CD14-positive monocyte (primary cell): Measurements from ENCODE around the gene ZNF367. TPM values are rescaled to one million over a fixed set of nuclear protein-coding genes. Genes with fewer than 3 reads are reported as not detected.
A peak's percentile ranks its signal among the peaks of the same experiment; 100 is the strongest.
"Not testable (repeated sequence)": the region's sequence is repeated elsewhere in the genome, so short reads cannot be mapped to it uniquely, and the experiment has no call there.

Source experiments
- DNase-seq, 3 donors: peaks; one replicate each; pipeline ENCODE4 v3.0.0-alpha.2; 2011 to 2022
- H2AFZ ChIP-seq: 2 replicates; pipeline ENCODE4 v1.6.0; 2012; ENCODE audit warnings: mild to moderate bottlenecking, low read depth, low read length, inconsistent platforms; ENCODE audit not compliant: insufficient read depth, poor library complexity, severe bottlenecking
- H3K27ac ChIP-seq, 2 donors: 1 replicate in 1 of 2; 2 replicates in 1 of 2; pipeline ENCODE4 v1.5.1; 2012 to 2013; ENCODE audit warnings: low read length in 2 of 2, control low read depth in 1 of 2, inconsistent platforms in 1 of 2, low read depth in 1 of 2, mild to moderate bottlenecking in 1 of 2
- H3K27me3 ChIP-seq, 2 donors: one replicate each; pipeline versions ENCODE4 v1.6.0 to v1.6.1; 2011 to 2013; ENCODE audit warnings: low read length in 2 of 2; ENCODE audit not compliant: control insufficient read depth in 2 of 2, insufficient read depth in 2 of 2
- H3K36me3 ChIP-seq, 2 donors: replicated peaks in 1 of 2; 1 replicate in 1 of 2; 2 replicates in 1 of 2; pipeline versions ENCODE4 v1.5.1 to v1.6.1; 2012 to 2013; ENCODE audit warnings: low read length in 2 of 2, control low read depth in 1 of 2, inconsistent platforms in 1 of 2, mild to moderate bottlenecking in 1 of 2; ENCODE audit not compliant: insufficient read depth in 2 of 2, control insufficient read depth in 1 of 2
- H3K4me1 ChIP-seq, 2 donors: 1 replicate in 1 of 2; 2 replicates in 1 of 2; pipeline versions ENCODE4 v1.5.1 to v1.6.1; 2012 to 2013; ENCODE audit warnings: low read length in 2 of 2, control low read depth in 1 of 2, inconsistent platforms in 1 of 2, mild to moderate bottlenecking in 1 of 2, moderate library complexity in 1 of 2; ENCODE audit not compliant: insufficient read depth in 2 of 2, control insufficient read depth in 1 of 2
- H3K4me2 ChIP-seq: replicated peaks from 2 replicates; pipeline ENCODE3; 2012; ENCODE audit warnings: low read length, moderate library complexity, mild to moderate bottlenecking; ENCODE audit not compliant: poor library complexity, severe bottlenecking; ENCODE audit errors: extremely low read depth
- H3K4me3 ChIP-seq, 3 experiments: fragments of 200-600 bp in 1 of 3; sonication (generic) in 1 of 3; replicated peaks in 1 of 3; 1 replicate in 2 of 3; 2 replicates in 1 of 3; pipeline ENCODE4 v1.5.1; 2011 to 2013; ENCODE audit warnings: low read length in 3 of 3, mild to moderate bottlenecking in 3 of 3, control low read depth in 2 of 3, low read depth in 2 of 3, inconsistent platforms in 1 of 3, moderate library complexity in 1 of 3
- H3K79me2 ChIP-seq: 2 replicates; pipeline ENCODE4 v1.6.0; 2012; ENCODE audit warnings: mild to moderate bottlenecking, control low read depth, inconsistent platforms, low read length, moderate library complexity; ENCODE audit not compliant: insufficient read depth
- H3K9ac ChIP-seq: 2 replicates; pipeline ENCODE4 v1.6.0; 2017; ENCODE audit warnings: low read length, mild to moderate bottlenecking; ENCODE audit not compliant: insufficient read depth, poor library complexity, severe bottlenecking
- H3K9me3 ChIP-seq, 2 donors: replicated peaks in 1 of 2; 1 replicate in 1 of 2; 2 replicates in 1 of 2; pipeline versions ENCODE4 v1.5.1 to v1.6.1; 2012 to 2013; ENCODE audit warnings: low read length in 2 of 2, control low read depth in 1 of 2; ENCODE audit not compliant: control insufficient read depth in 1 of 2, insufficient read depth in 1 of 2
- H4K20me1 ChIP-seq: 2 replicates; pipeline ENCODE4 v1.6.0; 2012; ENCODE audit warnings: mild to moderate bottlenecking, low read length, control low read depth, moderate library complexity; ENCODE audit not compliant: insufficient read depth
- H3K27ac Mint-ChIP-seq, 7 donors: one replicate each; pipeline ENCODE4 v1.8.0; 2020; ENCODE audit warnings: mild to moderate bottlenecking in 7 of 7, mixed read lengths in 7 of 7, moderate library complexity in 6 of 7, inconsistent platforms in 2 of 7
- H3K27me3 Mint-ChIP-seq, 3 donors: one replicate each; pipeline ENCODE4 v1.8.0; 2021 to 2022; ENCODE audit warnings: low read depth in 3 of 3, mild to moderate bottlenecking in 3 of 3, mixed read lengths in 3 of 3, moderate library complexity in 3 of 3, inconsistent platforms in 1 of 3
- H3K36me3 Mint-ChIP-seq, 2 donors: one replicate each; pipeline ENCODE4 v1.8.0; 2020; ENCODE audit warnings: mixed read lengths in 2 of 2, inconsistent platforms in 1 of 2, mild to moderate bottlenecking in 1 of 2
- H3K4me1 Mint-ChIP-seq: one replicate; pipeline ENCODE4 v1.8.0; 2020; ENCODE audit warnings: mild to moderate bottlenecking, mixed read lengths
- H3K4me3 Mint-ChIP-seq, 2 donors: one replicate each; pipeline ENCODE4 v1.8.0; 2020; ENCODE audit warnings: mild to moderate bottlenecking in 2 of 2, mixed read lengths in 2 of 2, moderate library complexity in 1 of 2
- H3K9me3 Mint-ChIP-seq, 7 donors: one replicate each; pipeline ENCODE4 v1.8.0; 2020 to 2022; ENCODE audit warnings: mixed read lengths in 7 of 7, mild to moderate bottlenecking in 6 of 7, moderate library complexity in 6 of 7, inconsistent platforms in 2 of 7
- CTCF ChIP-seq: fragments of 200-600 bp; IDR thresholded peaks from one replicate; pipeline ENCODE4 v1.8.0; 2022; ENCODE audit warnings: antibody characterized with exemption, mild to moderate bottlenecking
- WGBS: methylation state at CpG from one replicate; pipeline ENCODE4 v1.1.5; 2013; ENCODE audit warnings: missing lambda C conversion rate; ENCODE audit not compliant: insufficient coverage; 5-methylcytosine and 5-hydroxymethylcytosine counted together
- intact Hi-C, 2 donors: fragments of 100-400 bp; cut with micrococcal nuclease; formaldehyde crosslinking; loops; one replicate each; pipeline versions ENCODE4 v1.15.0 to v1.15.1; 2023
- polyA plus RNA-seq, 3 donors: library from polyadenylated mRNA; depleted of rRNA in 1 of 3; unstranded in 2 of 3; stranded (reverse) in 1 of 3; fragments of 300-500 nt in 2 of 3; fragments of >200 nt in 1 of 3; fragmentation: Illumina TruSeq in 2 of 3; gene quantifications; 1 replicate in 2 of 3; 2 replicates in 1 of 3; pipeline ENCODE4 v1.2.3, GENCODE V29; 2012 to 2021

Gene ZNF367
- polyA plus RNA-seq, 3 donors = 0.08 to 0.21 TPM; not detected in 1

DNA sequence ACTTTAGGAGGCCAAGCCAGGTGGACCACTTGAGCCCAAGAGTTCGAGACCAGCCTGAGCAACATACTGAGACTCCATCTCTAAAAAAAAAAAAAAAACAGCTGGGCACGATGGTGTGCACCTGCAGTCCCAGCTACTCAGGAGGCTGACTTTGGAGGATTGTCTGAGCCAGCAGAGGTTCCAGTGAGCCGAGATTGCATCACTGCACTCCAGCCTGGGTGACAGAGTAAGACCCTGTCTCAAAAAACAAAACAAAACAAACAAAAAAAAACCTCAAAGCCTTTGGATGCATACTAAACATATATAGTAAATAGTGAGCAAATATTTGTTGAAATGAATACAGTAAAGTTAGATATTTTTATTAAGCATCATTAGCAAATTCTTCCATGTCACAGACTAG, 40.0 kb downstream of the ZNF367 start:
- H3K36me3 Mint-ChIP-seq = peaks cover 8 to 16% of the 10 kb centered on the region in 2 donors
- no peaks in the 10 kb centered on the region for H3K27me3 ChIP-seq
- TF ChIP-seq CTCF = no peak
- no peak overlapping the region for H2AFZ ChIP-seq
- no peak for DNase-seq
- H3K4me3 ChIP-seq = no peak overlapping the region
- H3K27ac ChIP-seq = no peak overlapping the region
- H4K20me1 ChIP-seq = peaks cover 4% of the 10 kb centered on the region
- no peaks in the 10 kb centered on the region for H3K9me3 ChIP-seq
- H3K36me3 ChIP-seq = no peaks in the 10 kb centered on the region
- H3K4me2 ChIP-seq = no peak overlapping the region
- no peaks in the 10 kb centered on the region for H3K79me2 ChIP-seq
- peaks cover 25% of the 10 kb centered on the region for H3K4me1 Mint-ChIP-seq
- H3K4me3 Mint-ChIP-seq = no peak overlapping the region
- intact Hi-C loops = no loop called here
- H3K27me3 Mint-ChIP-seq = no peaks in the 10 kb centered on the region
- no CpG with 5 or more reads among the region's 3 CpGs for WGBS
- no peak overlapping the region for H3K27ac Mint-ChIP-seq
- no peaks in the 10 kb centered on the region for H3K9me3 Mint-ChIP-seq
- no peak overlapping the region for H3K9ac ChIP-seq
- peaks cover 6 to 9% of the 10 kb centered on the region in 2 donors for H3K4me1 ChIP-seq

- Histone ChIP-seq H3K27me3 (no peaks in the 10 kb centered on the region), H3K36me3 (no peaks in the 10 kb centered on the region), H3K4me3 (no peak overlapping the region), H3K79me2 (no peaks in the 10 kb centered on the region), H3K4me1 (no peaks in the 10 kb centered on the region), H3K9ac (no peak overlapping the region), H3K27ac (no peak overlapping the region), H3K4me2 (no peak overlapping the region), H2AFZ (no peak overlapping the region), H4K20me1 (peaks cover 4% of the 10 kb centered on the region), H3K9me3 (no peaks in the 10 kb centered on the region)
- TF ChIP-seq CTCF = no peak
- H3K4me3 Mint-ChIP-seq = no peak overlapping the region
- H3K27ac Mint-ChIP-seq = peak overlapping the region in 1 of 7 donors; percentile 59
- intact Hi-C loops = no loop called here
- no peaks in the 10 kb centered on the region for H3K27me3 Mint-ChIP-seq
- H3K4me1 Mint-ChIP-seq = peaks cover 16% of the 10 kb centered on the region
- peaks cover 8 to 16% of the 10 kb centered on the region in 2 donors for H3K36me3 Mint-ChIP-seq
- DNase-seq = no peak
- WGBS = 97% methylated on average over 13 of the region's 13 CpGs
- H3K9me3 Mint-ChIP-seq = no peaks in the 10 kb centered on the region
Observed at GRCh38 chr9:96376891-96377874, 41.0 kb downstream of the ZNF367 start.

- DNase-seq, intact Hi-C loops, H3K27me3 Mint-ChIP-seq, H3K9me3 ChIP-seq, H3K4me1 Mint-ChIP-seq, H3K27ac Mint-ChIP-seq, H3K27ac ChIP-seq, H3K4me3 Mint-ChIP-seq, H3K79me2 ChIP-seq, H3K27me3 ChIP-seq, H3K9ac ChIP-seq, H4K20me1 ChIP-seq, H3K4me2 ChIP-seq, H3K36me3 Mint-ChIP-seq, H3K4me1 ChIP-seq, H3K9me3 Mint-ChIP-seq, H3K36me3 ChIP-seq, H2AFZ ChIP-seq, H3K4me3 ChIP-seq: not testable (repeated sequence)
- WGBS = 95% methylated on average over 4 of the region's 6 CpGs
Observed at GRCh38 chr9:96375507-96375906, 42.7 kb downstream of the ZNF367 start.
